HG03108 (cell line): ENCODE measurements around the gene PLEKHD1.

ENCODE experiments used
- ATAC-seq: cut with Tn5 transposase; IDR thresholded peaks from one replicate; pipeline ENCODE4 v1.9.1; 2021; ENCODE audit warnings: moderate library complexity; ENCODE audit not compliant: unreplicated experiment

PLEKHD1 gene

GRCh38 chr14:69505338-69506240 lies 21.1 kb downstream of the PLEKHD1 start:
- no peak for ATAC-seq

GRCh38 chr14:69506241-69506595 lies 21.7 kb downstream of the PLEKHD1 start:
- ATAC-seq: no peak

GRCh38 chr14:69518289-69519101 lies 34.0 kb downstream of the PLEKHD1 start:
- ATAC-seq: no peak

- ATAC-seq: no peak
These were observed 34.9 kb downstream of the PLEKHD1 start for GRCh38 chr14:69519204-69520100.

- ATAC-seq: no peak
These were observed 37.5 kb downstream of the PLEKHD1 start for GRCh38 chr14:69522026-69522425.

GRCh38 chr14:69525896-69526295 lies 41.4 kb downstream of the PLEKHD1 start:
- ATAC-seq: no peak

- no peak for ATAC-seq
These were observed 43.1 kb downstream of the PLEKHD1 start for GRCh38 chr14:69527635-69528034.

- ATAC-seq: no peak
These were observed 43.6 kb downstream of the PLEKHD1 start for GRCh38 chr14:69528143-69528542.

- ATAC-seq: no peak
These were observed 44.4 kb downstream of the PLEKHD1 start for GRCh38 chr14:69528930-69529329.

- ATAC-seq: no peak
These were observed 45.0 kb downstream of the PLEKHD1 start for GRCh38 chr14:69529563-69529962.

- no peak for ATAC-seq
These were observed 45.6 kb downstream of the PLEKHD1 start for GRCh38 chr14:69530095-69530494.

- no peak for ATAC-seq
These were observed 46.6 kb downstream of the PLEKHD1 start for GRCh38 chr14:69531135-69531534.

- ATAC-seq: no peak
These were observed 48.2 kb downstream of the PLEKHD1 start for GRCh38 chr14:69532561-69533340.

GRCh38 chr14:69535230-69535848 lies 50.8 kb downstream of the PLEKHD1 start:
- ATAC-seq: no peak

- ATAC-seq: no peak
These were observed 52.4 kb downstream of the PLEKHD1 start for GRCh38 chr14:69536971-69537370.

- no peak for ATAC-seq
These were observed 53.4 kb downstream of the PLEKHD1 start for GRCh38 chr14:69537900-69538299.

GRCh38 chr14:69538766-69539165 lies 54.2 kb downstream of the PLEKHD1 start:
- ATAC-seq: no peak

- no peak for ATAC-seq
These were observed 55.3 kb downstream of the PLEKHD1 start for GRCh38 chr14:69539631-69540410.
